HepG2 (cell line): ENCODE measurements around the gene PALM2AKAP2.

Source experiments
- CTCF ChIP-seq: sonication (generic); formaldehyde crosslinking; IDR thresholded peaks from 2 replicates; pipeline ENCODE4 v1.5.0; 2020; ENCODE audit warnings: mild to moderate bottlenecking, missing genetic modification reagents, moderate library complexity
- HNRNPUL1 ChIP-seq: fragments of 200-400 bp; formaldehyde crosslinking; IDR thresholded peaks from 2 replicates; pipeline ENCODE4 v1.6.1; 2017; ENCODE audit warnings: low read depth, mild to moderate bottlenecking, low read length, moderate library complexity
- TCF7L2 ChIP-seq: IDR thresholded peaks from 2 replicates; pipeline ENCODE4 v1.6.1; 2011; ENCODE audit warnings: mild to moderate bottlenecking, low read depth, low read length, moderate library complexity
- ZFP36L1 ChIP-seq: sonication (generic); formaldehyde crosslinking; IDR thresholded peaks from 2 replicates; pipeline ENCODE4 v1.8.0; 2022; ENCODE audit warnings: mild to moderate bottlenecking, missing genetic modification reagents, moderate library complexity
- ZNF383 ChIP-seq: sonication (generic); formaldehyde crosslinking; IDR thresholded peaks from 2 replicates; pipeline ENCODE4 v1.4.0; 2020; ENCODE audit warnings: missing genetic modification reagents, mild to moderate bottlenecking, borderline replicate concordance
- ZNF773 ChIP-seq: sonication (generic); formaldehyde crosslinking; IDR thresholded peaks from 2 replicates; pipeline ENCODE4 v1.4.0; 2020; ENCODE audit warnings: missing genetic modification reagents, borderline replicate concordance

- no peak for TF ChIP-seq ZNF773 (CRISPR knock-in tag)
- no peak for TF ChIP-seq CTCF (CRISPR knock-in tag)
- TF ChIP-seq ZNF383 (CRISPR knock-in tag): no peak
- no peak for TF ChIP-seq ZFP36L1 (CRISPR knock-in tag)
- no peak for TF ChIP-seq HNRNPUL1
- no peak for TF ChIP-seq TCF7L2
These were observed 33.8 kb downstream of the PALM2AKAP2 start for GRCh38 chr9:109813829-109814228.
